GM12891 (cell line): Measurements from ENCODE around the gene SYNM.

Experiments
- DNase-seq: peaks from one replicate; pipeline ENCODE4 v3.0.0; 2011; ENCODE audit warnings: low spot score; ENCODE audit not compliant: insufficient read length
- FAIRE-seq: peaks from 2 replicates; lab custom pipeline; 2011; peaks lifted over from hg19 to GRCh38; lab: Jason Lieb, UNC
- PAX5 ChIP-seq: IDR thresholded peaks from 2 replicates; pipeline ENCODE4 v1.6.1; 2011; ENCODE audit warnings: low read length, moderate library complexity, mild to moderate bottlenecking; ENCODE audit not compliant: insufficient read depth, severe bottlenecking
- POLR2A ChIP-seq: IDR thresholded peaks from 2 replicates; pipeline ENCODE4 v1.6.1; 2011; ENCODE audit warnings: low read depth, low read length, control low read depth
- POLR2AphosphoS5 ChIP-seq: IDR thresholded peaks from 2 replicates; pipeline ENCODE4 v1.6.1; 2011; ENCODE audit warnings: low read depth, low read length, control low read depth
- POU2F2 ChIP-seq: IDR thresholded peaks from 2 replicates; pipeline ENCODE4 v1.6.1; 2011; ENCODE audit warnings: low read depth, mild to moderate bottlenecking, control low read depth, low read length, moderate library complexity
- SPI1 ChIP-seq: IDR thresholded peaks from 2 replicates; pipeline ENCODE4 v1.6.1; 2011; ENCODE audit warnings: low read depth, low read length, control low read depth
- TAF1 ChIP-seq: IDR thresholded peaks from 2 replicates; pipeline ENCODE4 v1.6.1; 2011; ENCODE audit warnings: low read depth, low read length, control low read depth

The SYNM gene

DNA sequence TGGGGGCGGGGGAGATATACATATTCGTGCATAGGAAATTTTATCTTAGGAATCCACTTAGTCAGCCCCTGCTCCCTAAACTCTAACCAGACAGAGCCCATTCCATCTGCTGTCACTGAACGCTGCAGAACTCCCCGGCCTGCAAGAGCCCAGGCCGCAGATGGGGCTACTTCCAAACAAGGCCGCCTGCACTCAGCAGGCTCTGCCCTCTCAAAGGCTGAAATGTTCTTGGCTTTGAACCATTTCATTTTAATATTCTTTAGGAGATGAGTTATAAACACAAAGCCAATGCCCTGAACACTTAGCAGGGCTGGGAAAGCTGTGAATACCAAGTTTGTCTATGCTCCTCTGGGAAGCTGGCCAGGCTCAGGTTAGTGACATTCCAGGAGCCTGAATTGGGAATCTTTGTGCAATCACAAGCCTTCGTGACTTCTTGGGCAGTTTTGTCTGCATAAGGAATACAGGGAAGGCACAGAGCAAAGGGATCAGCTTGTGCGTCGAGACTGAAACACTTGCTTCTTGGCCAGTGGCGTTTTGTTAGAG is 65.0 kb downstream of the SYNM start:
- DNase-seq (no peak), FAIRE-seq (no peak)

DNA sequence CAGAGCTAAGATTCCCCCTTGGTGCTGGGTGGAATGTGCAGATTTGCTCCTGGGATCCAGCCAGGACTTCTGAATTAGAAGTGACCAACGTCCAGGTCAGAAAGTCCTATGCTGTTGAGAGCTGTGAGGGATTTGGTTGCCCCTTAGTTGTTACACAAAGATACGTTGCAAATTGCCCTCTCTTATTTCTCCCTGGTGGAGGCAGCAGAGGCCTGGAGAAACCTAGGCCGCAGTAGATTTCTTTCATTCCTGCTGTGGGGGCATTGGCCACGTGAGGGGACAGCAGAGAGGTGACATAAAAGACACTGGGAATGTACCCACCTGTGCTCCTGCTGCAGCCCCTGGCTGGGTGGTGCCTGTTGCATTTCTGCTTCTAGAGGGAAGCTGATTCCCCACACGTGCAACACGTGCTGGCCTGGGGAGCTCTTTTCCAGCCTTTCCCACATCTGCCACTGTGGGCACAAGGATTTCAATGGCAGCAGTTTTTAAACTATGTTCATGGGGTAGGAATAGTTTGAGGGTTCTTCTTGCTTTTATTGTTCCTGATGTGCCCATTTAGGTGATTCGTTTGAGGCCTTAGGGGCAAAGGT is 65.7 kb downstream of the SYNM start:
- FAIRE-seq: no peak
- DNase-seq: no peak
- TF ChIP-seq TAF1: no peak
- TF ChIP-seq POLR2AphosphoS5: no peak
- TF ChIP-seq PAX5: no peak
- no peak for TF ChIP-seq POU2F2
- no peak for TF ChIP-seq POLR2A
- TF ChIP-seq SPI1: no peak

More for the DNA sequence above, 65.0 kb downstream of the SYNM start:
- no peak for TF ChIP-seq TAF1
- no peak for TF ChIP-seq PAX5
- no peak for TF ChIP-seq POLR2A
- no peak for TF ChIP-seq POU2F2
- no peak for TF ChIP-seq POLR2AphosphoS5
- TF ChIP-seq SPI1: no peak

DNA sequence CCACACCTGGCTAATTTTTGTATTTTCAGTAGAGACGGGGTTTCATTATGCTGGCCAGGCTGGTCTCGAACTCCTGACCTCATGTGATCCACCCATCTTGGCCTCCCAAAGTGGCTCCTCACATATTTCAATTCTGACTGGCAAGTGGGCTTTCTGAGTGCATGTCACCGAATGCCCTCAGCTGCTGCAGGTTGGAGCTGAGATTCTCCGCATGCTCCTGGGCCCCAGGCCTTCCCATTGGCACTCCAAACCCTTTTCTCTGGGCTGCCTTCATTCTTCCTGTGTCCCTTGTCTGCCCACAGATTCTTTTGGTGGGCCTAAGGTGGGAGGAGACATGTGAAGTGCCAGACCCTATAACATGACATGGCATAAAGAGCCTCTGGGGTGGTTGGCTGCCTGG is 67.3 kb downstream of the SYNM start:
- FAIRE-seq (no peak), DNase-seq (no peak)
- TF ChIP-seq PAX5 (no peak), SPI1 (no peak), POLR2AphosphoS5 (no peak), POLR2A (no peak), POU2F2 (no peak), TAF1 (no peak)

DNA sequence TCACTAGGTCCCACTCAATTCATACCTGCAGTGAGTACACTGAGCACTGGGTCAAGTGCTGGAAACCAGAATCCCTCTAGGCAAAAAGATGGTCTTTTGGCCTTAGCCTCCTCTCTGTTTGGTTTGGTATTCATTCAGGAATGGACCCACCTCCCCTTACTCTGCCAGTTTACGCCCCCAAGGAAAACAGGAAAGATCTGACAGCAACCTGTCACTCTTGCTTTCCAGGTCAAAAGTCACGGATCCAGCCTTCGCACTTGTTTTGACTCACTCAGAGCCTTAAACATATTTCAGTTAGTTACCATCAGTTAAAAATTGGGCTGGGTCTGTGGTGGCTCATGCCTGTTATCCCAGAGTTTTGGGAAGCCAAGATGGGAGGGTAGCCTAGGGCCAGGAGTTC is 68.1 kb downstream of the SYNM start:
- TF ChIP-seq POU2F2 (no peak), TAF1 (no peak), PAX5 (no peak), SPI1 (no peak), POLR2AphosphoS5 (no peak), POLR2A (no peak)
- FAIRE-seq (no peak), DNase-seq (no peak)

DNA sequence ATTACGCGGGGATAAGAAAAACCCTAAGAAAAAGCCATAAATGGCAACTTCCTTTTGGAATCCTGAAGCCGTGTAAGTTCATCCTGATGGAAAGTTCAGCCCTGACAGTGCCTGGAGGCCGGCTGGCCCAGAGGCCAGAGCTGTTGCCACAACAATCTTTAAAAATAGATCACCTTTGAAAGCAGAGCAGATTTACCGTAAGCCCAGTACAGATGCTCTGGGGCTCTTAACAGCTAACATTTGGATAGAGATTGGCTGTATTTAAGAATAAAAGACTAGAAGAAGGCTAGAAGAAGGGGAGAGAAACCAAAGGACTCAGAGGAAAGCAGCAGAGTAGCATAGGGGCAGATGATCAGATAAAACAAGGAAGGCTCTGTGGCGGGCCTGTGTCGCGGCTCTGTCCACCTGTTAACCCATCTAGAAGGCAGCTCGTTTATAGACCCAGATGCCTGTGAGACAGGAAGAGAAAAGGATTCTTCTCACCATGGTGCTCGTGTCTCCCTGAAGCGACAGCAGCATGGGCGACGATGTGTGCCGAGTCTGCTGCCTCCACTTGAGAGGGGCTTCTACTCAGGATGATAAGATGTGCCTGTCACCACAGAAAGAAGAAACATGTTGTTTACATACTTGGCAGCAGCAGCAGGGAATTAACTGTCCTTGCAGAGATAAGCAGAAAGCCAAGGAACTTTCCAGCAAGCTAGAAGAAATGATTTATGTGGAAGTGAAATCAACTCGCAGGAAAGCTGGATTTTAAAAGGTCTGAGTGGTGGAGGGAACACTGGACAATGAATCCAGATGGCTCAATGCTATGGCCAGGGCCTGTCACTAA is 69.9 kb downstream of the SYNM start:
- no peak for FAIRE-seq
- no peak for DNase-seq
- TF ChIP-seq SPI1 (no peak), TAF1 (no peak), POLR2A (no peak), POLR2AphosphoS5 (no peak), PAX5 (no peak), POU2F2 (no peak)

DNA sequence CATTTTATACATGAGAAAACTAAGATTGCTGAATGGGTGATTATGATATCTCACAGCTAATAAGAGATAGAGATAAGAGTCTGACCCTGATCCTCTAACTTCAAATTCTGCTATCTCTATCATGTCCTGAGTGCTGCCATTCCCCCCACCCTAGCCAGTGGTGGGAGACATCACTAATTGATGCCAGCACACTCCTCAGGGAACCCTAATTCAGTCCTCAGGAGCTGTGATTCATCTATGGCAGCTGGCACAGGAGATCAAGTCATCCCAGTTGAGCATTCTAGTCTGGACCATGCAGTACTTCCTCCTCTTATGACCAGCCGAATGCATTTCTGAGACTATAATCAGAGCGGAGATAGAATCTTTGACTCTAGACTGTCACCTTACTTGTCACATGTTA is 71.9 kb downstream of the SYNM start:
- DNase-seq (no peak), FAIRE-seq (no peak)
- no peak for TF ChIP-seq PAX5
- TF ChIP-seq POLR2A: no peak
- no peak for TF ChIP-seq SPI1
- no peak for TF ChIP-seq POLR2AphosphoS5
- no peak for TF ChIP-seq POU2F2
- no peak for TF ChIP-seq TAF1

DNA sequence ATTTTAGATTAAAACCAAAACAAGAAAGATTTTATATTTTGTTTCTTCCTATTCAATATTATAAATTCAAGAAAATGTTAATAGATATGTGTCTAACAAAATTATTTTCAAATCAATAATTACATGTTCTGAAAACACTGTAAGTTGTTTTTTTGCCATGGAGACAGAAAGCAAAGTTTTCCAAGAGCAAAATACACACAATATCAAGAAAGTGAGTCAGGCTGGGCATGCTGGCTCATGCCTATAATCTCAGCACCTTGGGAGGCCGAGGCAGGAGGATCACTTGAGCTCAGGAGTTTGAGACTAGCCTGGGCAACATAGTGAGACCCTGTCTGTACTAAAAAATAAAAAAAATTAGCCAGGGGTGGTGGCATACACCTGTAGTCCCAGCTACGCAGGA is 72.8 kb downstream of the SYNM start:
- TF ChIP-seq TAF1 (no peak), PAX5 (no peak), POU2F2 (no peak), POLR2AphosphoS5 (no peak), SPI1 (no peak), POLR2A (no peak)
- DNase-seq (no peak), FAIRE-seq (no peak)

DNA sequence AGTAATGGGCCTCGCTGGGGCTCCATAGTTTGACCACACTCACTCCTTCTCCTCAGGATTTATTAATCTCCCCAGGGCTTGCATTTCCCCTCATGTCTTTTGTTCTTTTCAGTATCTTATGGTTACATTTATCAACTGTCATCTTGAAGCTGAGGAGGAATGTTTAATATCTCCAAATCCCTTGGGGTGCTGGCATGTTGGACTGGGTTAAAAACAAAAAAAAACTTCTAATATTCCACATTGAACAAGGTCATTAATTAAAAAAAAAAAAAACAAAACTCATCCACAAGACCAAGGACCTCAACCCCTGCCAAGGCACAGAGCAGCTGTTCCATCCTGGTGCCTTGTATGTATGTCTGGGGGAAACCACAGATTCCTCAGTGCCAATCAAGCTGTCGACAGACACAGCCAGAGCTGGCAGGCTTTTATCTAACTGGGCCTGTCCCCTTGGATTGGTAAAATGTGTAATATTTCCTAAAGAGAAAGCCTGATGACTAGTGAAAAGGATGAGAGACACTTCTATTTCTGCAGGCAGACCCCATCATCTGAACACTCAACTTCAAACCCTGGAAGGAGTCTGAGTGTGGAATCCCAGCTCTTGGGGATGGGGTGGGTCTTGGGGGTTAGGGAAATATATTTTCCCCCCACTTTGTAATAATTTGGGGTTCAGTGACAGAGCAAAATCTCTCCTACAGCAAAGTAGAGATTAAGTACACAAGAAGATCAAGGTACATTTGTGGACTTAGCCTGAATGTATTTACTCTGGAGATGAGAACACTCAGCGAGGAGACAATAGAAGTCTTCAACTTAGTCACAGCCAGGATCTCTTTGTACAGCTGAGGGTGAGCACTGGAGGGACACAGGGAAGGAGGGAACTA is 75.4 kb downstream of the SYNM start:
- DNase-seq (no peak), FAIRE-seq (no peak)
- TF ChIP-seq POU2F2: no peak
- TF ChIP-seq PAX5: no peak

DNA sequence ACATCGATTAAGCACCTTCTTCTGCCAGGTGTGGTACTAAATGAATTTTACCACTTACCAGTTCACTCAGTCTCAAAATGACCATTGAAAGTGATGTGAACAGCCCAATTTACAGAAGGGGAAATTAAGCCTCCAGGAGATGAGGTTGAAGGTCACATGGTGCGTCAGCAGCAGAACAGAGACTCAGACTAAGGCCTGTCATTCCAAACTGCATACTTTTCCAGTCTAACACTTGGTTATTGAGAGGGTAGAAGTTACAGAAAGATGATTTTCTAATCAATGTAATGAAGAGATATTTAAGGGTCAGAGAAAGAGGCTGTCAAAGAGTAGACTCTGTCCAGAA is 76.1 kb downstream of the SYNM start:
- TF ChIP-seq POLR2A: no peak
- TF ChIP-seq POLR2AphosphoS5: no peak
- no peak for TF ChIP-seq SPI1
- TF ChIP-seq POU2F2: no peak
- DNase-seq (no peak), FAIRE-seq (no peak)
